HEK293T (cell line): ENCODE data around the gene ZNF607.

ENCODE experiments used
- ARNT ChIP-seq: fragments of 450-650 bp; IDR thresholded peaks from 2 replicates; pipeline ENCODE4 v1.6.1; 2017; ENCODE audit warnings: mild to moderate bottlenecking
- CTBP1 ChIP-seq: fragments of 450-650 bp; IDR thresholded peaks from 2 replicates; pipeline ENCODE4 v1.6.1; 2016; ENCODE audit warnings: borderline replicate concordance
- FOXA1 ChIP-seq: fragments of 450-650 bp; IDR thresholded peaks from 2 replicates; pipeline ENCODE4 v1.6.1; 2016; ENCODE audit warnings: mild to moderate bottlenecking
- FOXK2 ChIP-seq: fragments of 450-650 bp; IDR thresholded peaks from 2 replicates; pipeline ENCODE4 v1.6.1; 2016; ENCODE audit warnings: mild to moderate bottlenecking
- FOXM1 ChIP-seq: fragments of 450-650 bp; IDR thresholded peaks from 2 replicates; pipeline ENCODE4 v1.6.1; 2017; ENCODE audit warnings: mild to moderate bottlenecking, borderline replicate concordance
- LEF1 ChIP-seq: fragments of 450-650 bp; IDR thresholded peaks from 2 replicates; pipeline ENCODE4 v1.6.1; 2017; ENCODE audit warnings: mild to moderate bottlenecking, borderline replicate concordance
- NFRKB ChIP-seq: fragments of 450-650 bp; IDR thresholded peaks from 2 replicates; pipeline ENCODE4 v1.6.1; 2016; ENCODE audit warnings: mild to moderate bottlenecking, moderate library complexity
- SP1 ChIP-seq: fragments of 450-650 bp; IDR thresholded peaks from 2 replicates; pipeline ENCODE4 v1.6.1; 2017
- SUZ12 ChIP-seq: fragments of 450-650 bp; IDR thresholded peaks from 2 replicates; pipeline ENCODE4 v1.6.1; 2016; ENCODE audit warnings: mild to moderate bottlenecking
- TARDBP ChIP-seq: fragments of 450-650 bp; IDR thresholded peaks from 2 replicates; pipeline ENCODE4 v1.6.1; 2016
- ZNF384 ChIP-seq: fragments of 450-650 bp; IDR thresholded peaks from 2 replicates; pipeline ENCODE4 v1.6.1; 2016
- TF ChIP-seq, protein P1 (sequence below): fragments of 450-650 bp; IDR thresholded peaks from 2 replicates; pipeline ENCODE4 v1.6.1; 2016

DNA sequence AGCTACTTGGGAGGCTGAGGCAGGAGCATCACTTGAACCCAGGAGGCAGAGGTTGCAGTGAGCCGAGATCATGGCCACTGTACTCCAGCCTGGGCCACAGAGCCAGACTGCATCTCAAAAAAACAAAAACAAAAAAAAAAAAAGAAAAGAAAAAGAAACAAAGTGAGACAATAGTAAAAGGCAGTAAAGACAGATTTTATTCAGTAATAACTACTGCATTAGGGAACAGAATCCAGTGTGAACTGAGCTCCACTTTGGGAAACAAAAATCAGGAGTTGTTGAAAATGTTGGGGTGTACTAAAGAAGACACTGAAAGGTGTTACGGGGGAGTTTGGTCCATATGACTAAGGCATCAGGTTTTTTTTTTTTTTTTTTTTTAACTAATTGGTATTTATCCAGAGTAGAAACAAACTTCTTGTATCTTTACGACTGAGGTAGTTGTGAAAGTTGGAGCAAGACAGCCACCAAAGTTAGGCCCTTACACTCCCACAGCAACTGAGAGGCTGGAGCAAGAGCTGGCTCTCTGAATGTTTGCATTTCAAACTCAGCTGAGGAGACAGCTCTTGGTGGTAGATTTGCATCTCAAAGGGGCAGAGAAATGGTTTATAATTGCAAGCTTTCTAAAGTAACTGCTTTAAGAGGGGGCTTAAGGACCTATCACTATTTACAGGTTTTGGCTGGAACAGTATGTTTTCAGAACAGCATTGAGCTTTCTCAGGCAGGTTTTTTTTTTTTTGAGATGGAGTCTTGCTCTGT lies 24.2 kb downstream of the ZNF607 start:
- TF ChIP-seq, protein P1, sequence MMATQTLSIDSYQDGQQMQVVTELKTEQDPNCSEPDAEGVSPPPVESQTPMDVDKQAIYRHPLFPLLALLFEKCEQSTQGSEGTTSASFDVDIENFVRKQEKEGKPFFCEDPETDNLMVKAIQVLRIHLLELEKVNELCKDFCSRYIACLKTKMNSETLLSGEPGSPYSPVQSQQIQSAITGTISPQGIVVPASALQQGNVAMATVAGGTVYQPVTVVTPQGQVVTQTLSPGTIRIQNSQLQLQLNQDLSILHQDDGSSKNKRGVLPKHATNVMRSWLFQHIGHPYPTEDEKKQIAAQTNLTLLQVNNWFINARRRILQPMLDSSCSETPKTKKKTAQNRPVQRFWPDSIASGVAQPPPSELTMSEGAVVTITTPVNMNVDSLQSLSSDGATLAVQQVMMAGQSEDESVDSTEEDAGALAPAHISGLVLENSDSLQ, result no peak
- TF ChIP-seq LEF1 (no peak), ZNF384 (no peak), ARNT (no peak), SP1 (no peak), FOXK2 (no peak), TARDBP (no peak), FOXA1 (no peak), NFRKB (no peak), CTBP1 (no peak), FOXM1 (no peak), SUZ12 (no peak)
